GM19452 (cell line): ENCODE measurements around the gene PXK.
"Not testable (repeated sequence)": the region's sequence is repeated elsewhere in the genome, so short reads cannot be mapped to it uniquely, and the experiment has no call there.

Experiments
- ATAC-seq: cut with Tn5 transposase; IDR thresholded peaks from one replicate; pipeline ENCODE4 v1.9.1; 2021; ENCODE audit not compliant: unreplicated experiment

Gene PXK

GRCh38 chr3:58417075-58417474 is 84.4 kb downstream of the PXK start:
- ATAC-seq: no peak

GRCh38 chr3:58418227-58418626 is 85.5 kb downstream of the PXK start:
- ATAC-seq: no peak

GRCh38 chr3:58419780-58420507 is 87.3 kb downstream of the PXK start:
- ATAC-seq: peak; percentile 61

- no peak for ATAC-seq
Measured at GRCh38 chr3:58421004-58421403, 88.3 kb downstream of the PXK start.

GRCh38 chr3:58422756-58423325 is 90.1 kb downstream of the PXK start:
- ATAC-seq: no peak

- ATAC-seq: no peak
Measured at GRCh38 chr3:58424613-58425012, 91.9 kb downstream of the PXK start.

GRCh38 chr3:58425782-58426181 is 93.1 kb downstream of the PXK start:
- no peak for ATAC-seq

- no peak for ATAC-seq
Measured at GRCh38 chr3:58427661-58428361, 95.1 kb downstream of the PXK start.

GRCh38 chr3:58429657-58430056 is 97.0 kb downstream of the PXK start:
- ATAC-seq: peak; percentile 34

- no peak for ATAC-seq
Measured at GRCh38 chr3:58432905-58433304, 100.2 kb downstream of the PXK start.

GRCh38 chr3:58433400-58434167 is 100.9 kb downstream of the PXK start, which contains the start of gene PDHB:
TSS of gene PDHB (minus strand) at chr3:58433832. CDS start at chr3:58433809, 23 bp downstream.
- ATAC-seq: peak; percentile 97

- ATAC-seq: no peak
Measured at GRCh38 chr3:58434168-58434504, 101.4 kb downstream of the PXK start.

- ATAC-seq: no peak
Measured at GRCh38 chr3:58434511-58434910, 101.8 kb downstream of the PXK start.

- ATAC-seq: no peak
Measured at GRCh38 chr3:58434990-58435389, 102.3 kb downstream of the PXK start.

GRCh38 chr3:58437276-58437675 is 104.6 kb downstream of the PXK start:
- ATAC-seq: not testable (repeated sequence)

GRCh38 chr3:58440996-58441355 is 108.3 kb downstream of the PXK start:
- ATAC-seq: not testable (repeated sequence)

- ATAC-seq: no peak
Measured at GRCh38 chr3:58441514-58442450, 109.1 kb downstream of the PXK start.

- ATAC-seq: no peak
Measured at GRCh38 chr3:58452176-58452575, 119.5 kb downstream of the PXK start.

GRCh38 chr3:58459160-58459559 is 126.5 kb downstream of the PXK start:
- ATAC-seq: no peak

- no peak for ATAC-seq
Measured at GRCh38 chr3:58462829-58463180, 130.1 kb downstream of the PXK start.
